ENCODE measurements around the gene TRPM6.
A peak's percentile ranks its signal among the peaks of the same experiment; 100 is the strongest.

The TRPM6 gene

GRCh38 chr9:74795803-74796202 is 91.9 kb downstream of the TRPM6 start:
- DNase-seq (ENCODE audit: insufficient read length, low spot score) (no peak), FAIRE-seq (no peak)
- no peak for TF ChIP-seq TAF1 (IDR thresholded peaks at IDR 0.05; ENCODE audit: low read depth, low read length)
- no peak for TF ChIP-seq POLR2A (IDR thresholded peaks at IDR 0.05; ENCODE audit: low read depth, low read length)
- no peak for TF ChIP-seq POU2F2 (IDR thresholded peaks at IDR 0.05; ENCODE audit: low read depth, low read length)
- TF ChIP-seq SPI1 (IDR thresholded peaks at IDR 0.05; ENCODE audit: low read depth, low read length) = no peak
- no peak for TF ChIP-seq POLR2AphosphoS5 (IDR thresholded peaks at IDR 0.05; ENCODE audit: low read depth, low read length)
- TF ChIP-seq PAX5 (IDR thresholded peaks at IDR 0.05; ENCODE audit: insufficient read depth, low read length, severe bottlenecking) = no peak

DNA sequence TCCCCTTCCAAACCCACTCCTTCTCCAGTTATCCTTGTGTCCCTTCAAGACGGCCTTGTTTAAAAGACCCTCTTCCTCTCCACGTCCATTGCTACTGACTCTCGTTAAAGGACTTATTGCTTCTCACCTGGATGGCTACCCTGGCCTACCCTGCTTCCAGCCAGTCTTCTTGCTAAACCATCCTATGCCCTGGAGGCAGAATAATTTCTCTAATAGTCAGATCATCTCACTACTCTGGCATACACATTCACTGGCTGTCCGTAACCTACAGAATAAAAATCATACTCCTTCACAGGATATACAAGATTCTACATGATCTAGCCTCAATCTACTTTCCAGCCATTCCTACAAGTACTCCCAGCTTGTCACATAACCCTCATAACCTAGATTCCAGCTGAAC is 92.6 kb downstream of the TRPM6 start:
- DNase-seq (ENCODE audit: insufficient read length, low spot score) (no peak), FAIRE-seq (no peak)

GRCh38 chr9:74784506-74784905 is 103.2 kb downstream of the TRPM6 start:
- FAIRE-seq = no peak
- DNase-seq (ENCODE audit: insufficient read length, low spot score) = no peak
- TF ChIP-seq SPI1 (IDR thresholded peaks at IDR 0.05; ENCODE audit: low read depth, low read length) (no peak), PAX5 (IDR thresholded peaks at IDR 0.05; ENCODE audit: insufficient read depth, low read length, severe bottlenecking) (no peak), POU2F2 (IDR thresholded peaks at IDR 0.05; ENCODE audit: low read depth, low read length) (no peak), POLR2A (IDR thresholded peaks at IDR 0.05; ENCODE audit: low read depth, low read length) (no peak), POLR2AphosphoS5 (IDR thresholded peaks at IDR 0.05; ENCODE audit: low read depth, low read length) (no peak), TAF1 (IDR thresholded peaks at IDR 0.05; ENCODE audit: low read depth, low read length) (no peak)

More for the DNA sequence above, 92.6 kb downstream of the TRPM6 start:
- TF ChIP-seq PAX5 (IDR thresholded peaks at IDR 0.05; ENCODE audit: insufficient read depth, low read length, severe bottlenecking) (no peak), POLR2A (IDR thresholded peaks at IDR 0.05; ENCODE audit: low read depth, low read length) (no peak), POU2F2 (IDR thresholded peaks at IDR 0.05; ENCODE audit: low read depth, low read length) (no peak), TAF1 (IDR thresholded peaks at IDR 0.05; ENCODE audit: low read depth, low read length) (no peak), SPI1 (IDR thresholded peaks at IDR 0.05; ENCODE audit: low read depth, low read length) (no peak), POLR2AphosphoS5 (IDR thresholded peaks at IDR 0.05; ENCODE audit: low read depth, low read length) (no peak)

DNA sequence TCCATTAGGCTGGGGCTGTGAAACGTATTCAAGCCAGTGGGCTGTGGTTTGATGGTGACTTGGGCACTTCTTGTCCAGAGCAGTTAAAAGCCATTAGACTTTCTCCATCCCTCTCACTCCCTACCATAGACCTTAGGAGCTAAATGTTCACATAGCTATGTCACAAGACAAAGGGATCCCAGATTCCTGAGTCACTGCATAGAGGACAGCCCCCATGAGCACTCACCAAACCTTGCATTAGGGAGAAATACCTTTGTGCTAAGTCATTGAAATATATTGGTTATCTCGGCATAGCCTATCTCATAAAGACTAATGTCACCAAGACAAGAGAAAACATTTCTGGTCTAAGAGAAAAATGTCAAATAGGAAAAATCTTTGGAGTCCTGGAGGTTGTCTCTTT is 104.3 kb downstream of the TRPM6 start:
- DNase-seq (ENCODE audit: insufficient read length, low spot score) (no peak), FAIRE-seq (no peak)
- no peak for TF ChIP-seq POU2F2 (IDR thresholded peaks at IDR 0.05; ENCODE audit: low read depth, low read length)

DNA sequence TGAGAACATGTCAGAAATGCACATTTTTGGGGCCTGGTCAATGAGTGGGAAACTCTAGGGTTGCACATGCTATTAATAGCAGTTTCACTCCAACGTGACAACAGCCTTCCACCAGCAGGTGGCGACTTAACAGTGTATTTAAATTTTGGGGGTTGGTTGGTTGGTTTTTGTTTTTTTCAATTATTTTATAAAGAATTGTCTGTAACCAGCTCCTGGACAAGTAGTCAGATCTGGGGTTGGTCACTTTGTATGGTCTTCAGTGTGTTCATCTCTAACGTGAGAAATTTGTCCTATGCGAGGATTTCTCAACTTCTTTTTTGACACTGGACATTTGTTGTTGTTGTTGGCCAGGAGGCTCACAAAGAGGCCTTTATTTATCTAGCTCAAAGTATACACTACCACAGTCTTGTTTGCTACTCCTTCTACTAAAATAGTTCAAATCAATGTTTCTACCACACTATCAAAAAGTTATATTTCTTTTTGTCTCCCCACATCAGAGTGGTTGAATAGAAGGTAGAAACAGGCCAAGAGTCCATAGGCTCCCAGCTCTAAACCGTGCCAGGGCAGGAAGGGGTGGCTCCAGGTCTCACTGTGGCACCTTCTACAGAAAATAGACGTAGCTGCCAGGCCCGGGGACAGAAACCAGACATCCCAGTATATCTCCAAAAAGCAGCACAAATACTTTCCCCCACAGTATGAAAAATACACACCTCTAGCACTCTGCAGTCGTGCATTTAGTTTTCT is 110.4 kb downstream of the TRPM6 start:
- DNase-seq (ENCODE audit: insufficient read length, low spot score) = no peak

GRCh38 chr9:74775396-74775795 is 112.3 kb downstream of the TRPM6 start:
- FAIRE-seq = no peak
- DNase-seq (ENCODE audit: insufficient read length, low spot score) = no peak
- TF ChIP-seq TAF1 (IDR thresholded peaks at IDR 0.05; ENCODE audit: low read depth, low read length) = no peak
- TF ChIP-seq POU2F2 (IDR thresholded peaks at IDR 0.05; ENCODE audit: low read depth, low read length) = no peak
- no peak for TF ChIP-seq POLR2A (IDR thresholded peaks at IDR 0.05; ENCODE audit: low read depth, low read length)
- TF ChIP-seq SPI1 (IDR thresholded peaks at IDR 0.05; ENCODE audit: low read depth, low read length) = no peak

More for the DNA sequence above, 110.4 kb downstream of the TRPM6 start:
- FAIRE-seq = peak; percentile 73
- TF ChIP-seq PAX5 (IDR thresholded peaks at IDR 0.05; ENCODE audit: insufficient read depth, low read length, severe bottlenecking) (no peak), POU2F2 (IDR thresholded peaks at IDR 0.05; ENCODE audit: low read depth, low read length) (peak; percentile 73; the same call in 1 of the 2 replicates)

DNA sequence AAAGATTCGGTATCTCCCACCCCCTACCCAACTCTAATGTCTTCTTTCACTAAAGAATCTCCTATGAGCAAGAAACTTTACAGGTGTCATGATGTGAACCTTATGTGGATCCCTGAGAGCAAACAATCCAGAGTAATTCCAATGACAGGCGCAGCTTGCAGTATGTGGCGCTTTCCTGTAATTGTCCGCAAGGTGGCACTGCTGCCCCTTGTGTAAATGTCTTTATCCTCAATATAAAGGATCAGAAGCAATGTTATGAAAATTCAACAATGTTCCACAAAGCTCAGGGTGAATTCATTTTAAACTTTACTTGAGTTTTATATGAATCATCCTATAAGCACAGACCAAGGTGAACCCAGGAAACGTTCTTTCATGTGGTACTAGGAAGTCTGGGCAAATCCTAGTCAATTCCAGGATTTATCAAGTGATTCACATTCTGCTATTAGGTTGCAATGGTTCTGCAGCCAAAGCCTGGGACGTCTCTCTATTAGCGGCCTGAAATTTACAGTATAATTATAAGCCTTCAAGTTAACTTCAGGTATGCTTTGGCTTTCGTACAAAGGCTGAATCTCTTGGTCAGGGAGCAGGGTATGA is 113.7 kb downstream of the TRPM6 start:
- no peak for TF ChIP-seq PAX5 (IDR thresholded peaks at IDR 0.05; ENCODE audit: insufficient read depth, low read length, severe bottlenecking)
- TF ChIP-seq POLR2A (IDR thresholded peaks at IDR 0.05; ENCODE audit: low read depth, low read length) = no peak
- no peak for TF ChIP-seq SPI1 (IDR thresholded peaks at IDR 0.05; ENCODE audit: low read depth, low read length)
- no peak for TF ChIP-seq POU2F2 (IDR thresholded peaks at IDR 0.05; ENCODE audit: low read depth, low read length)
- TF ChIP-seq POLR2AphosphoS5 (IDR thresholded peaks at IDR 0.05; ENCODE audit: low read depth, low read length) = no peak
- TF ChIP-seq TAF1 (IDR thresholded peaks at IDR 0.05; ENCODE audit: low read depth, low read length) = no peak
- FAIRE-seq (peak; percentile 82), DNase-seq (ENCODE audit: insufficient read length, low spot score) (no peak)

- no peak for TF ChIP-seq POLR2AphosphoS5 (IDR thresholded peaks at IDR 0.05; ENCODE audit: low read depth, low read length)
- TF ChIP-seq PAX5 (IDR thresholded peaks at IDR 0.05; ENCODE audit: insufficient read depth, low read length, severe bottlenecking) = no peak
- 0 out of 2 replicates have a peak, but pooled peaks have one; percentile 47 for TF ChIP-seq SPI1 (IDR thresholded peaks at IDR 0.05; ENCODE audit: low read depth, low read length)
- FAIRE-seq (no peak), DNase-seq (ENCODE audit: insufficient read length, low spot score) (no peak)
Observed at GRCh38 chr9:74772121-74772520, 115.6 kb downstream of the TRPM6 start.

DNA sequence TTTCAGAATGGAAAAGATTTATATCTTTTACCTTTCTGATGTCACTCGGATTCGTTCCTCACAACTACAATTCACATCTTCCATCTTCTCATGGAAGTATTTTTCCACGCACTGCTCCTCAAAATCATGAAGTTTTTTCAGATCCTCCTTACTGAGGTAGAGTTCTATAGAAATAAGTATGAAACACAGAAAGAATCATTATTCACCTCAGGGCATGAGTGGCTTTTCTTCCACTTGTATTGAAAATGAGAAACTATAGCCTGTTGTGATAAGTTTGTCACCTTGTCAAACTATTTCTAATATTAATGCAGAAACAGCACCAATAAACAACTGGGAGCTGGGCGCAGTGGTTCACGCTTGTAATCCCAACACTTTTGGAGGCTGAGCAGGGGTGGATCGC is 116.0 kb downstream of the TRPM6 start:
- DNase-seq (ENCODE audit: insufficient read length, low spot score) (no peak), FAIRE-seq (no peak)
- no peak for TF ChIP-seq TAF1 (IDR thresholded peaks at IDR 0.05; ENCODE audit: low read depth, low read length)
- no peak for TF ChIP-seq POU2F2 (IDR thresholded peaks at IDR 0.05; ENCODE audit: low read depth, low read length)
- no peak for TF ChIP-seq PAX5 (IDR thresholded peaks at IDR 0.05; ENCODE audit: insufficient read depth, low read length, severe bottlenecking)
- no peak for TF ChIP-seq POLR2A (IDR thresholded peaks at IDR 0.05; ENCODE audit: low read depth, low read length)
- TF ChIP-seq SPI1 (IDR thresholded peaks at IDR 0.05; ENCODE audit: low read depth, low read length) = no peak
- no peak for TF ChIP-seq POLR2AphosphoS5 (IDR thresholded peaks at IDR 0.05; ENCODE audit: low read depth, low read length)

- DNase-seq (ENCODE audit: insufficient read length, low spot score) = no peak
- no peak for TF ChIP-seq TAF1 (IDR thresholded peaks at IDR 0.05; ENCODE audit: low read depth, low read length)
- TF ChIP-seq POU2F2 (IDR thresholded peaks at IDR 0.05; ENCODE audit: low read depth, low read length) = no peak
- TF ChIP-seq POLR2A (IDR thresholded peaks at IDR 0.05; ENCODE audit: low read depth, low read length) = no peak
- no peak for TF ChIP-seq PAX5 (IDR thresholded peaks at IDR 0.05; ENCODE audit: insufficient read depth, low read length, severe bottlenecking)
- no peak for FAIRE-seq
Observed at GRCh38 chr9:74771262-74771585, 116.5 kb downstream of the TRPM6 start.

All from GM12891 (cell line).